Epithelial cell of esophagus (primary cell): Measurements from ENCODE around the gene CCDC175.

ENCODE experiments used
- DNase-seq: peaks from one replicate; pipeline ENCODE4 v3.0.0; 2010; ENCODE audit warnings: low read depth
- H3K4me3 ChIP-seq: 2 replicates; pipeline ENCODE4 v1.5.1; 2011; ENCODE audit warnings: mild to moderate bottlenecking, low read length, control low read depth
- TF ChIP-seq, protein P1 (sequence below): IDR thresholded peaks from 2 replicates; pipeline ENCODE4 v1.5.1; 2011; ENCODE audit warnings: low read depth, mild to moderate bottlenecking, low read length, control low read depth, inconsistent platforms; ENCODE audit not compliant: insufficient read depth; ENCODE audit errors: missing control alignments

The CCDC175 gene

GRCh38 chr14:59576332-59577294, at the start of gene CCDC175:
Gene CCDC175, minus strand, starts transcription at chr14:59576812. Its CDS starts 37 bp downstream, at chr14:59576775.
- H3K4me3 ChIP-seq = peak within 1 kb of the TSS; percentile 11
- TF ChIP-seq, protein P1, sequence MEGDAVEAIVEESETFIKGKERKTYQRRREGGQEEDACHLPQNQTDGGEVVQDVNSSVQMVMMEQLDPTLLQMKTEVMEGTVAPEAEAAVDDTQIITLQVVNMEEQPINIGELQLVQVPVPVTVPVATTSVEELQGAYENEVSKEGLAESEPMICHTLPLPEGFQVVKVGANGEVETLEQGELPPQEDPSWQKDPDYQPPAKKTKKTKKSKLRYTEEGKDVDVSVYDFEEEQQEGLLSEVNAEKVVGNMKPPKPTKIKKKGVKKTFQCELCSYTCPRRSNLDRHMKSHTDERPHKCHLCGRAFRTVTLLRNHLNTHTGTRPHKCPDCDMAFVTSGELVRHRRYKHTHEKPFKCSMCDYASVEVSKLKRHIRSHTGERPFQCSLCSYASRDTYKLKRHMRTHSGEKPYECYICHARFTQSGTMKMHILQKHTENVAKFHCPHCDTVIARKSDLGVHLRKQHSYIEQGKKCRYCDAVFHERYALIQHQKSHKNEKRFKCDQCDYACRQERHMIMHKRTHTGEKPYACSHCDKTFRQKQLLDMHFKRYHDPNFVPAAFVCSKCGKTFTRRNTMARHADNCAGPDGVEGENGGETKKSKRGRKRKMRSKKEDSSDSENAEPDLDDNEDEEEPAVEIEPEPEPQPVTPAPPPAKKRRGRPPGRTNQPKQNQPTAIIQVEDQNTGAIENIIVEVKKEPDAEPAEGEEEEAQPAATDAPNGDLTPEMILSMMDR = peak; percentile 69

GRCh38 chr14:59622631-59623030, 46.0 kb upstream of the CCDC175 start:
- TF ChIP-seq, protein P1 = no peak
- DNase-seq = no peak
- no peak overlapping the region for H3K4me3 ChIP-seq

More at GRCh38 chr14:59576332-59577294, at the start of gene CCDC175:
- peak; percentile 80 for DNase-seq

DNA sequence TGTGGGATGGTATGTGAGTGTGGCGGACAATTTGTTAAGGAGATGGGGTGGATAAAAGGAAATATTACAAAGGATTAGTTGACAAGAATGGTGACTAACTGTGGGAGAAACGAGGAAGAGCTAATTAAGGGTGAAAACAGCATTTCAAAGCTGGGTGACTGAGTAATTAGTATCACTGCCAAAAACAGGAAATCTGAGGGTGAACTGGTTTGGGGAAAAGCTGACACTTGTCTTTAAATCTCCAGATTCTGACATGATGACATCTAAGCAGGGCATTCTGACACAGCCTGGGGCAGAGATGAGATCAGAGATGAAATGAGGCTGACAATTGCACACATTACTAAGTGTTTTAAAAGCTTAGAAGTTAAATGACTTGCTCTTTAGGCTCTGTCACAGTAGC, 42.4 kb upstream of the CCDC175 start:
- no peak overlapping the region for H3K4me3 ChIP-seq
- peak; percentile 86 for DNase-seq
- TF ChIP-seq, protein P1 = no peak

GRCh38 chr14:59601056-59601455, 24.4 kb upstream of the CCDC175 start:
- DNase-seq = no peak
- TF ChIP-seq, protein P1 = no peak
- no peak overlapping the region for H3K4me3 ChIP-seq

GRCh38 chr14:59600211-59600945, 23.8 kb upstream of the CCDC175 start:
- TF ChIP-seq, protein P1 = no peak
- H3K4me3 ChIP-seq = no peak overlapping the region
- DNase-seq = peak; percentile 62

DNA sequence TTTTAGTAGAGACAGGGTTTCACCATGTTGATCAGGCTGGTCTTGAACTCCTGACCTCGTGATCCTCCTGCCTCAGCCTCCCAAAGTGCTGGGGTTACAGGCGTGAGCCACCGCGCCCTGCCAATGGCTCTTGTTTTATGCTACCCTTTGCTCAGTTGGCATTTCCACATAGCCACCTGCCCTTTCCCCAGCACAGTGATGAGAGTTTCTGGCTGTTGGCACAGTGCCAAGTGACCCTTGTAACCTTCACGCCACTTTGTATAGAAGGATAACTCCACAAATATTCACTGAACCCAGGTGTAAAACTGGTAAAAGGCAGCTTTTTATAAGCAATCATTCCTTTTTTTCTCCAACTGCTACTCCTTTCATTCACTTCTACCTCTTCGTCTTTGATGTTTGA, 18.5 kb upstream of the CCDC175 start:
- no peak for DNase-seq
- H3K4me3 ChIP-seq = no peak overlapping the region
- TF ChIP-seq, protein P1 = no peak
